LHCN-M2 (cell line): ENCODE measurements around the gene CNDP1. TPM values are rescaled to one million over a fixed set of nuclear protein-coding genes. Genes with fewer than 3 reads are reported as not detected.
"Not testable (repeated sequence)": the region's sequence is repeated elsewhere in the genome, so short reads cannot be mapped to it uniquely, and the experiment has no call there.

ENCODE experiments used
- DNase-seq: peaks from one replicate; pipeline ENCODE4 v3.0.0-alpha.2; 2012; ENCODE audit warnings: low read depth
- total RNA-seq: library from RNA; depleted of rRNA; stranded (reverse); fragments of >200 nt; gene quantifications from 2 replicates; pipeline ENCODE4 v1.2.3, GENCODE V29; 2014

Gene CNDP1
- total RNA-seq, 1 experiment from 2014 or later: not detected

GRCh38 chr18:74520096-74520833 lies 14.0 kb upstream of the CNDP1 start:
- no peak for DNase-seq

GRCh38 chr18:74521068-74521725 lies 13.1 kb upstream of the CNDP1 start:
- DNase-seq: no peak

GRCh38 chr18:74522635-74523548 lies 11.4 kb upstream of the CNDP1 start:
- DNase-seq: peak; percentile 18

GRCh38 chr18:74524097-74524496 lies 10.2 kb upstream of the CNDP1 start:
- DNase-seq: no peak

GRCh38 chr18:74524915-74525314 lies 9.4 kb upstream of the CNDP1 start:
- DNase-seq: not testable (repeated sequence)

- DNase-seq: no peak
These were observed 8.6 kb upstream of the CNDP1 start for GRCh38 chr18:74525741-74526140.

GRCh38 chr18:74526488-74526887 lies 7.8 kb upstream of the CNDP1 start:
- DNase-seq: no peak

GRCh38 chr18:74528478-74528877 lies 5.8 kb upstream of the CNDP1 start:
- no peak for DNase-seq

GRCh38 chr18:74528913-74529312 lies 5.4 kb upstream of the CNDP1 start:
- DNase-seq: no peak

- DNase-seq: no peak
These were observed 4.9 kb upstream of the CNDP1 start for GRCh38 chr18:74529378-74529777.

GRCh38 chr18:74529811-74530583 lies 4.3 kb upstream of the CNDP1 start:
- DNase-seq: no peak

- DNase-seq: no peak
These were observed 3.8 kb upstream of the CNDP1 start for GRCh38 chr18:74530584-74530862.

GRCh38 chr18:74531043-74531442 lies 3.3 kb upstream of the CNDP1 start:
- no peak for DNase-seq

- DNase-seq: no peak
These were observed 1.7 kb upstream of the CNDP1 start for GRCh38 chr18:74532511-74533025.

GRCh38 chr18:74533666-74534065 lies 634 bp upstream of the CNDP1 start:
- no peak for DNase-seq

GRCh38 chr18:74534981-74535649 lies 815 bp downstream of the CNDP1 start:
- DNase-seq: no peak

- DNase-seq: no peak
These were observed 5.0 kb downstream of the CNDP1 start for GRCh38 chr18:74539289-74539688.

- DNase-seq: no peak
These were observed 6.5 kb downstream of the CNDP1 start for GRCh38 chr18:74540652-74541421.

- DNase-seq: no peak
These were observed 7.6 kb downstream of the CNDP1 start for GRCh38 chr18:74541703-74542555.
